Keratinocyte (primary cell): ENCODE data around the gene ZMIZ1.

Source experiments
- EZH2 ChIP-seq: IDR thresholded peaks from one replicate; pipeline ENCODE4 v1.6.1; 2012; ENCODE audit warnings: inconsistent platforms, mild to moderate bottlenecking, low read length, moderate library complexity
- TF ChIP-seq, protein P1 (sequence below), 3 experiments: IDR thresholded peaks in 1 of 3; conservative IDR thresholded peaks in 1 of 3; optimal IDR thresholded peaks in 1 of 3; 2 replicates in 2 of 3; 3 replicates in 1 of 3; pipeline versions ENCODE3 to v1.5.1; 2011; ENCODE audit warnings: low read length in 3 of 3, mild to moderate bottlenecking in 3 of 3, moderate library complexity in 2 of 3, control low read depth in 1 of 3, inconsistent platforms in 1 of 3; ENCODE audit not compliant: insufficient read depth in 2 of 3; ENCODE audit errors: extremely low read depth in 1 of 3

DNA sequence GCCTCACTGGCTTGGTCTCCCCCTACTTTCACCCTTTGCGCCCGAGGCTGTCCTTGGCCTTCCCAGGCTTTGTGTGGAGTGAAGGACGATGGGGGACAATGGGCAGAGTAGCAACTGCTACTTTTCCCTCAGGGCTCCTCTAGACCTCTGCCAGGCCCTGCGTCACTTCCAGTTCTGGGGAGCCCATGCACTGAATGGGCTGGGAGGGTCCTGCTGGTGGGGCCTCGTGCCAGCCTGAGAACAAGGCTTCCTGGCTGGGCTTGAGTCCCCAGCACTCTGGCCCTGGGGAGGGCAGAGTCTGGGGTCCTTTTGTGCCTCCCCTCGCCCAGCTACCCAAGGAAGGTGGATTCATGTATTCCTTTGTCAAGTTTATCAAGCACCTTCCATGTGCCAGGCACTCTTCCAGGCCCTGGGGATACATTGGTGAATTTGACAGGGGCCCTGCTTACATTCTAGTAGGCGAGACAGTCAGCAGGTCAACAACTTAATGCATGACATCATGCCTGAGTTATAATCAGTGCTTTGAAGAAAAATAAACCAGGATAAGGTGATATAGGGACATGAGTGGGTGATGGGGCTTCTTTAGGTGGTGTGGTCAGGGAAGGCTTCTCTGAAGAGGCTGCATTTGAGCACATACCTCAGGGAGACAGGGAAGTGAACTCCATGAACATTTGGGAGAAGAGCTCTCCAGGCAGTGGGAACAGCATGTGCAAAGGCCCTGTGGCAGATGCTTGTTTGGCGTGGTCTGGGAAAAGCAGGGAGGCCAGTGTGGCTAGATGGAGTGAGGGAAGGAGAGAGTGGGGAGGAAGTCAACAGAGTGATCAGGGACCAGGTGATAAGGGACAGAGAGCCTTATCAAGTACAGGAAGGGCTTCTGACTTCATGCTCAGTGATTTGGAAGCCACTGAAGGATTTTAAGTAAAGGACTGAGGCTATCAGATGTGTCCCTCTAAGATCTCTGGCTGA lies 14.1 kb downstream of the ZMIZ1 start:
- TF ChIP-seq, protein P1, sequence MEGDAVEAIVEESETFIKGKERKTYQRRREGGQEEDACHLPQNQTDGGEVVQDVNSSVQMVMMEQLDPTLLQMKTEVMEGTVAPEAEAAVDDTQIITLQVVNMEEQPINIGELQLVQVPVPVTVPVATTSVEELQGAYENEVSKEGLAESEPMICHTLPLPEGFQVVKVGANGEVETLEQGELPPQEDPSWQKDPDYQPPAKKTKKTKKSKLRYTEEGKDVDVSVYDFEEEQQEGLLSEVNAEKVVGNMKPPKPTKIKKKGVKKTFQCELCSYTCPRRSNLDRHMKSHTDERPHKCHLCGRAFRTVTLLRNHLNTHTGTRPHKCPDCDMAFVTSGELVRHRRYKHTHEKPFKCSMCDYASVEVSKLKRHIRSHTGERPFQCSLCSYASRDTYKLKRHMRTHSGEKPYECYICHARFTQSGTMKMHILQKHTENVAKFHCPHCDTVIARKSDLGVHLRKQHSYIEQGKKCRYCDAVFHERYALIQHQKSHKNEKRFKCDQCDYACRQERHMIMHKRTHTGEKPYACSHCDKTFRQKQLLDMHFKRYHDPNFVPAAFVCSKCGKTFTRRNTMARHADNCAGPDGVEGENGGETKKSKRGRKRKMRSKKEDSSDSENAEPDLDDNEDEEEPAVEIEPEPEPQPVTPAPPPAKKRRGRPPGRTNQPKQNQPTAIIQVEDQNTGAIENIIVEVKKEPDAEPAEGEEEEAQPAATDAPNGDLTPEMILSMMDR (optimal IDR thresholded peaks at IDR 0.05 in 1 of 3, IDR thresholded peaks at IDR 0.05 in 1 of 3, conservative IDR thresholded peaks at IDR 0.05 in 1 of 3; ENCODE audit: extremely low read depth in 1 of 3, insufficient read depth in 2 of 3, low read length in 3 of 3), result no peak
- no peak for TF ChIP-seq EZH2
